OCI-LY1 (cell line): ENCODE measurements around the gene RASGEF1C.

ENCODE experiments used
- H2AFZ ChIP-seq: fragments of 200-600 bp; sonication (generic), shearing (Covaris generic); 2 replicates; pipeline ENCODE4 v1.6.0; 2014; ENCODE audit warnings: antibody characterized with exemption, mild to moderate bottlenecking, low read length
- H3F3A ChIP-seq: fragments of 200-600 bp; sonication (generic), shearing (Covaris generic); 2 replicates; pipeline ENCODE4 v1.6.0; 2014; ENCODE audit warnings: mild to moderate bottlenecking, antibody characterized with exemption, low read length, moderate library complexity; ENCODE audit not compliant: insufficient read depth
- H3K27ac ChIP-seq: fragments of 200-600 bp; sonication (generic); 2 replicates; pipeline ENCODE4 v1.5.1; 2014; ENCODE audit warnings: low read length, mixed run types, mild to moderate bottlenecking, low read depth; ENCODE audit not compliant: poor library complexity, severe bottlenecking
- H3K27me3 ChIP-seq: fragments of 200-600 bp; sonication (generic); 2 replicates; pipeline ENCODE4 v1.6.0; 2014; ENCODE audit warnings: antibody characterized with exemption, mild to moderate bottlenecking, low read length, moderate library complexity; ENCODE audit not compliant: insufficient read depth
- H3K36me3 ChIP-seq: fragments of 200-600 bp; sonication (generic); 2 replicates; pipeline ENCODE4 v1.6.1; 2014; ENCODE audit warnings: mild to moderate bottlenecking, antibody characterized with exemption, low read length, moderate library complexity, mixed read lengths; ENCODE audit not compliant: insufficient read depth
- H3K4me1 ChIP-seq: fragments of 200-600 bp; sonication (generic); 2 replicates; pipeline ENCODE4 v1.5.1; 2014; ENCODE audit warnings: mild to moderate bottlenecking, low read length, moderate library complexity; ENCODE audit not compliant: insufficient read depth, severe bottlenecking
- H3K4me2 ChIP-seq: fragments of 200-600 bp; sonication (generic), shearing (Covaris generic); 2 replicates; pipeline ENCODE4 v1.6.1; 2014; ENCODE audit warnings: low read length
- H3K4me3 ChIP-seq: fragments of 200-600 bp; sonication (generic); 2 replicates; pipeline ENCODE4 v1.5.1; 2014; ENCODE audit warnings: low read length, low read depth, mild to moderate bottlenecking, mixed read lengths; ENCODE audit not compliant: poor library complexity, severe bottlenecking
- H3K79me2 ChIP-seq: fragments of 200-600 bp; shearing (Covaris generic); 2 replicates; pipeline ENCODE4 v1.6.1; 2016; ENCODE audit warnings: mixed run types, low read length, mixed read lengths; ENCODE audit not compliant: insufficient read depth
- H3K9ac ChIP-seq: fragments of 200-600 bp; sonication (generic), shearing (Covaris generic); 2 replicates; pipeline ENCODE4 v1.6.1; 2014; ENCODE audit warnings: mild to moderate bottlenecking, low read length, mixed read lengths
- H3K9me2 ChIP-seq: fragments of 200-600 bp; sonication (generic), shearing (Covaris generic); 2 replicates; pipeline ENCODE4 v1.6.1; 2014; ENCODE audit warnings: low read depth, mild to moderate bottlenecking, low read length, mixed read lengths
- H3K9me3 ChIP-seq: fragments of 200-600 bp; shearing (Covaris generic); 2 replicates; pipeline ENCODE4 v1.6.1; 2014; ENCODE audit warnings: low read length, mixed read lengths
- H4K20me1 ChIP-seq: fragments of 200-600 bp; sonication (generic), shearing (Covaris generic); 2 replicates; pipeline ENCODE4 v1.6.0; 2016; ENCODE audit warnings: mild to moderate bottlenecking, low read length; ENCODE audit not compliant: insufficient read depth
- EZH2 ChIP-seq: fragments of 200-600 bp; sonication (generic), shearing (Covaris generic); IDR thresholded peaks from 2 replicates; pipeline ENCODE4 v1.8.0; 2017; ENCODE audit warnings: borderline replicate concordance, mixed run types, mild to moderate bottlenecking, antibody characterized with exemption, low read length, moderate library complexity, mixed read lengths
- TF ChIP-seq, protein P1 (sequence below): fragments of 200-600 bp; sonication (generic), shearing (Covaris generic); IDR thresholded peaks from 2 replicates; pipeline ENCODE4 v1.5.1; 2017; ENCODE audit warnings: mild to moderate bottlenecking, antibody characterized with exemption, low read length, moderate library complexity, mixed read lengths

RASGEF1C gene

DNA sequence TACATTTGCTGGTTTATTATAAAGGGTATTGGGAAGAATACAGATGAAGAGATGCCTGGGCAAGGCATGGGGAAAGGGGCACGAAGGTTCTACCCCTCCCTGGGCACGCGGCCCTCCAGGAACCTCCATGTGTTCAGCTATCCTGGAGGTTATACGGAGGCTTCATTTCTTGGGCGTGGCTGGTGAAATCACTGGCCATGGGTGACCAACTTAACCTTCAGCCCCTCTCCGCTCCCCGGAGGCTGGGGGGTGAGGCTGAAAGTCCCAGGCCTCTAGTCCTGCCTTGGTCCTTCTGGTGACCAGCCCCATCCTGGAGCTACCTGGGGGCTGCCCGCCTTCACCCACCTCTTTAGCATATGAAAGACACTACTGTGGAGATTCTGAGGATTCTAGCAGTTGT lies 120.5 kb downstream of the RASGEF1C start:
- TF ChIP-seq, protein P1, sequence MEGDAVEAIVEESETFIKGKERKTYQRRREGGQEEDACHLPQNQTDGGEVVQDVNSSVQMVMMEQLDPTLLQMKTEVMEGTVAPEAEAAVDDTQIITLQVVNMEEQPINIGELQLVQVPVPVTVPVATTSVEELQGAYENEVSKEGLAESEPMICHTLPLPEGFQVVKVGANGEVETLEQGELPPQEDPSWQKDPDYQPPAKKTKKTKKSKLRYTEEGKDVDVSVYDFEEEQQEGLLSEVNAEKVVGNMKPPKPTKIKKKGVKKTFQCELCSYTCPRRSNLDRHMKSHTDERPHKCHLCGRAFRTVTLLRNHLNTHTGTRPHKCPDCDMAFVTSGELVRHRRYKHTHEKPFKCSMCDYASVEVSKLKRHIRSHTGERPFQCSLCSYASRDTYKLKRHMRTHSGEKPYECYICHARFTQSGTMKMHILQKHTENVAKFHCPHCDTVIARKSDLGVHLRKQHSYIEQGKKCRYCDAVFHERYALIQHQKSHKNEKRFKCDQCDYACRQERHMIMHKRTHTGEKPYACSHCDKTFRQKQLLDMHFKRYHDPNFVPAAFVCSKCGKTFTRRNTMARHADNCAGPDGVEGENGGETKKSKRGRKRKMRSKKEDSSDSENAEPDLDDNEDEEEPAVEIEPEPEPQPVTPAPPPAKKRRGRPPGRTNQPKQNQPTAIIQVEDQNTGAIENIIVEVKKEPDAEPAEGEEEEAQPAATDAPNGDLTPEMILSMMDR, result no peak
- no peak for TF ChIP-seq EZH2
- H3K4me2 ChIP-seq, result no peak overlapping the region
- H3K36me3 ChIP-seq, result no peaks in the 10 kb centered on the region

GRCh38 chr5:180086816-180087399 lies 122.1 kb downstream of the RASGEF1C start:
- TF ChIP-seq, protein P1, result no peak
- TF ChIP-seq EZH2, result no peak

More for the DNA sequence above, 120.5 kb downstream of the RASGEF1C start:
- Histone ChIP-seq H3K27me3 (no peaks in the 10 kb centered on the region), H3K9ac (no peak overlapping the region), H3K4me3 (no peak overlapping the region), H3K9me2 (no peaks in the 10 kb centered on the region), H3K4me1 (no peaks in the 10 kb centered on the region), H3K9me3 (no peaks in the 10 kb centered on the region), H3F3A (no peaks in the 10 kb centered on the region), H2AFZ (no peak overlapping the region), H4K20me1 (no peaks in the 10 kb centered on the region), H3K27ac (no peak overlapping the region), H3K79me2 (no peaks in the 10 kb centered on the region)

GRCh38 chr5:180085837-180086236 lies 123.2 kb downstream of the RASGEF1C start:
- Histone ChIP-seq H3K79me2 (no peaks in the 10 kb centered on the region), H3K27me3 (0 out of 2 replicates have a peak, but pooled peaks cover 7% of the 10 kb centered on the region), H4K20me1 (no peaks in the 10 kb centered on the region), H3K9me2 (no peaks in the 10 kb centered on the region), H3K4me2 (no peak overlapping the region), H2AFZ (no peak overlapping the region), H3K36me3 (no peaks in the 10 kb centered on the region), H3K9ac (no peak overlapping the region), H3K9me3 (no peaks in the 10 kb centered on the region), H3K27ac (no peak overlapping the region), H3F3A (no peaks in the 10 kb centered on the region), H3K4me3 (no peak overlapping the region), H3K4me1 (no peaks in the 10 kb centered on the region)
- TF ChIP-seq, protein P1, result no peak
- no peak for TF ChIP-seq EZH2

More at GRCh38 chr5:180086816-180087399, 122.1 kb downstream of the RASGEF1C start:
- no peaks in the 10 kb centered on the region for H3K4me1 ChIP-seq
- H3K4me3 ChIP-seq, result no peak overlapping the region
- H3K27me3 ChIP-seq, result no peaks in the 10 kb centered on the region
- no peaks in the 10 kb centered on the region for H3K9me2 ChIP-seq
- no peak overlapping the region for H3K27ac ChIP-seq
- H3K36me3 ChIP-seq, result no peaks in the 10 kb centered on the region
- no peaks in the 10 kb centered on the region for H3K79me2 ChIP-seq
- H3K9me3 ChIP-seq, result no peaks in the 10 kb centered on the region
- H4K20me1 ChIP-seq, result no peaks in the 10 kb centered on the region
- no peaks in the 10 kb centered on the region for H3F3A ChIP-seq
- no peak overlapping the region for H2AFZ ChIP-seq
- no peak overlapping the region for H3K4me2 ChIP-seq
- H3K9ac ChIP-seq, result no peak overlapping the region
